Dendritic cell treated with granulocyte-macrophage colony-stimulating factor and Interleukin-4, amounts not matched to agents 40 ng/mL and 50 ng/mL, for 4 days (primary cell): ENCODE results near the gene RNF41.

Source experiments
- H3K27ac Mint-ChIP-seq: one replicate; pipeline ENCODE4 v1.8.0; 2022; ENCODE audit warnings: mild to moderate bottlenecking, mixed read lengths
- H3K27me3 Mint-ChIP-seq: one replicate; pipeline ENCODE4 v1.8.0; 2022; ENCODE audit warnings: mild to moderate bottlenecking, mixed read lengths
- H3K36me3 Mint-ChIP-seq: one replicate; pipeline ENCODE4 v1.8.0; 2022; ENCODE audit warnings: low read depth, mixed read lengths
- H3K4me1 Mint-ChIP-seq: one replicate; pipeline ENCODE4 v1.8.0; 2022; ENCODE audit warnings: low read depth, mixed read lengths
- H3K4me3 Mint-ChIP-seq: one replicate; pipeline ENCODE4 v1.8.0; 2022; ENCODE audit warnings: mild to moderate bottlenecking, moderate library complexity, mixed read lengths
- H3K9me3 Mint-ChIP-seq: one replicate; pipeline ENCODE4 v1.8.0; 2022; ENCODE audit warnings: mixed read lengths
- intact Hi-C: fragments of 100-400 bp; cut with micrococcal nuclease; formaldehyde crosslinking; loops from one replicate; pipeline ENCODE4 v1.15.0; 2022

RNF41 gene

DNA sequence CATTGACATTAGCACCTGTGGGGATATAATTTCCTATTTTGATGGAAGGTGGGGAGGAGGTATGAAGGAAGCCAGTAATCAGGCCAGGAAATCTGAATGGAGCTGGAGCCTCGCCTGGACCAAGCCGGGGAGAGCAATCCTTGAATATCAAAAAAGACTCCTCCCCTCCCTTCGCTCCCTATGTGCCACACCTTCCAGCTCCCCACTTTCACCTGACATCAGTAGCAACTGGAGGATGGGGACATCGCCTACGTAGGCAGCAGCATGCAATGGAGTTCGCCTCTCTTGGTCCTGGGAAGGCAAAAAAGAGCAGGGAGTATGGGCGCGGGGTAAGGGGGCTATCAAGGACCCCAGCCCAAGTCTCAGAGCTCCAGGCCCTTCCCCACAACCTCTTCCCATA, 35.3 kb upstream of the RNF41 start:
- Mint-ChIP-seq H3K27me3 (no peaks in the 10 kb centered on the region), H3K4me3 (peak overlapping the region; percentile 87), H3K27ac (no peak overlapping the region), H3K36me3 (peaks cover 55% of the 10 kb centered on the region), H3K9me3 (no peaks in the 10 kb centered on the region), H3K4me1 (peaks cover 18% of the 10 kb centered on the region)
- intact Hi-C loops, result loop anchor here (5.0 kb wide), 1 partner anchor 35 kb away; the partner anchor contains the start of genes NABP2 and RNF41

DNA sequence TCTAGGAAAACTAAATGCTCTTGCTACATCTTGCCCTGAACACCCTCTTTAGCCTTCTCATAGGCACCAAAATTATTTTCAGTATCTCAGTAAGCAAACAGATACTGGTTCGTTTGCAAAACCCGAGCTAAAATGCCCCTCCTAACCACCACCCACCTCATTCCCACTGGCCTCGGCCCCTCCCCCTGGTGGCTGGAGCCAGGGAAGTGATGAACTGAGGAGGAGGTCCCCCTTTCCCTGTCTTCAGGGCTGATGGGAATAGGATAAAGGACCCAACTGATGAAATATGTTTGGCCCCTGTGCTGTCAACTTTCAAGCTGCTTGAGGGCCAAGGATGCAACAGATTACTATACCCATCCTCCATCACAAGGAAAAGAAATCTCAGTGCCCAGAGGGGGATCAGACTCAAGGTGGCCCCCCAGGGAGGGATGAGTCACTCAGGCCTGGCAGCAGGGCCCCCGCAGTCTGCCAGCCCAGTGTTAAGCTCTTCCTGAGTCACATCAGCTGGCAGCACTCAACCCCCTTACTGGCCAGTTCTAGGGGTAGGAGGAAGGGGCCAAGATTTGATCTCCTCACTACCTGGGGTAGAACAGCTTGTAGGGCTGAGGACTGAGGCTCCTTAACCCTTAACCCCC, 34.7 kb upstream of the RNF41 start:
- intact Hi-C loops, result loop anchor here (5.0 kb wide), 1 partner anchor 34 kb away; the partner anchor contains the start of genes NABP2 and RNF41
- Mint-ChIP-seq H3K9me3 (no peaks in the 10 kb centered on the region), H3K4me1 (peaks cover 18% of the 10 kb centered on the region), H3K36me3 (peaks cover 61% of the 10 kb centered on the region), H3K4me3 (no peak overlapping the region), H3K27ac (no peak overlapping the region), H3K27me3 (no peaks in the 10 kb centered on the region)

- no peak overlapping the region for H3K4me3 Mint-ChIP-seq
- peaks cover 64% of the 10 kb centered on the region for H3K36me3 Mint-ChIP-seq
- intact Hi-C loops, result loop anchor here (5.0 kb wide), 1 partner anchor 33 kb away; the partner anchor contains the start of genes NABP2 and RNF41
- no peaks in the 10 kb centered on the region for H3K9me3 Mint-ChIP-seq
- no peaks in the 10 kb centered on the region for H3K27me3 Mint-ChIP-seq
- H3K4me1 Mint-ChIP-seq, result peaks cover 18% of the 10 kb centered on the region
- no peak overlapping the region for H3K27ac Mint-ChIP-seq
These were observed 33.9 kb upstream of the RNF41 start for GRCh38 chr12:56255671-56256070.

GRCh38 chr12:56253091-56253490, 31.4 kb upstream of the RNF41 start:
- Mint-ChIP-seq H3K27ac (no peak overlapping the region), H3K4me3 (no peak overlapping the region), H3K27me3 (no peaks in the 10 kb centered on the region), H3K9me3 (no peaks in the 10 kb centered on the region), H3K4me1 (peaks cover 9% of the 10 kb centered on the region), H3K36me3 (peaks cover 81% of the 10 kb centered on the region)
- intact Hi-C loops, result no loop called here

DNA sequence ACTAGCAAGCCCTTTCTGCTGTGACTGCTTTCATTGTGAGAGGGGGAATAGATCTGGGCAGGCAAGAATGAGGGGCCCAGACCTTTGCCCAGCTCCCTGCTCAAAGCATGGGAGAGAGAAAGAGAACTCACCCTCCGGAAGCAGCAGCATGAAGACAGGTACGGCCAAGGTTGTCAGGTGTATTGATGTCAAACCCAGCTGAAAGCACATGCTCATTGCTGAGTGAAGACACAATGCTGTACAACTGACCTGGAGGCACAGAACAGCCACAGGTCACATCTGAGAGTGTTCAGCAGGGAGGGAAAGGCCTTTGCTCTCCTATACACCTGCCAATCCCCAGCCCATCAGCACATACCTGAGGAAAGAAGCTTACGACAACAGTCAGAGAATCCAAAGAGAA, 30.9 kb upstream of the RNF41 start:
- Mint-ChIP-seq H3K4me3 (no peak overlapping the region), H3K27me3 (no peaks in the 10 kb centered on the region), H3K36me3 (peaks cover 86% of the 10 kb centered on the region), H3K9me3 (no peaks in the 10 kb centered on the region), H3K27ac (no peak overlapping the region), H3K4me1 (peaks cover 9% of the 10 kb centered on the region)
- intact Hi-C loops, result no loop called here

GRCh38 chr12:56248711-56249110, 27.0 kb upstream of the RNF41 start:
- peaks cover 93% of the 10 kb centered on the region for H3K36me3 Mint-ChIP-seq
- no peaks in the 10 kb centered on the region for H3K4me1 Mint-ChIP-seq
- no peak overlapping the region for H3K4me3 Mint-ChIP-seq
- H3K9me3 Mint-ChIP-seq, result no peaks in the 10 kb centered on the region
- no peaks in the 10 kb centered on the region for H3K27me3 Mint-ChIP-seq
- intact Hi-C loops, result no loop called here
- H3K27ac Mint-ChIP-seq, result no peak overlapping the region

GRCh38 chr12:56247923-56248322, 26.2 kb upstream of the RNF41 start:
- Mint-ChIP-seq H3K27me3 (no peaks in the 10 kb centered on the region), H3K27ac (no peak overlapping the region), H3K36me3 (peaks cover 93% of the 10 kb centered on the region), H3K4me1 (no peaks in the 10 kb centered on the region), H3K9me3 (no peaks in the 10 kb centered on the region), H3K4me3 (no peak overlapping the region)
- intact Hi-C loops, result no loop called here

- intact Hi-C loops, result no loop called here
- H3K9me3 Mint-ChIP-seq, result no peaks in the 10 kb centered on the region
- no peak overlapping the region for H3K27ac Mint-ChIP-seq
- no peaks in the 10 kb centered on the region for H3K4me1 Mint-ChIP-seq
- H3K4me3 Mint-ChIP-seq, result no peak overlapping the region
- peaks cover 100% of the 10 kb centered on the region for H3K36me3 Mint-ChIP-seq
- no peaks in the 10 kb centered on the region for H3K27me3 Mint-ChIP-seq
These were observed 22.8 kb upstream of the RNF41 start for GRCh38 chr12:56244494-56244893.

DNA sequence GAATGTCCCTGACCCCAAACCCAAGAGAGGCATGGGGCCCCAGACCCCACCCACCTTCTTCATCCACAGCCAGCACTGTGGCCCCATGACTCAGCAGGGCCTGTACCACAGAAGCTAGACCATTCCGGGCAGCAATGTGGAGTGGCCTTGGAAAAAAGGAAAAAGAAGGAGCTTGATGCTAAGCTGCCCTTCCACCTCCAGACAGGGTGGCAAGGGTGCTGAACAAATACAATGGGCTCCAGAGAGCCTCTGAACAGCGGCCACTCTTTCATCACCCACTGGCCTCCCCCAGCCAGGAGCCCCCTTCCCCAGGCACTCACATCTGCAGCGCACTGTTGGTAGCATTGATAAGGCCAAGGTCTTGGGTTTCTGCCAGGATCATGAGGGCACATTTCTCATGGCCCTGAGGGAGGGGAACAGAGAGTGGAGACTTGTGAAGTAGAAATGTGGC, 22.0 kb upstream of the RNF41 start:
- Mint-ChIP-seq H3K27ac (no peak overlapping the region), H3K4me1 (no peaks in the 10 kb centered on the region), H3K4me3 (no peak overlapping the region), H3K9me3 (no peaks in the 10 kb centered on the region), H3K36me3 (peaks cover 100% of the 10 kb centered on the region), H3K27me3 (no peaks in the 10 kb centered on the region)
- intact Hi-C loops, result no loop called here

DNA sequence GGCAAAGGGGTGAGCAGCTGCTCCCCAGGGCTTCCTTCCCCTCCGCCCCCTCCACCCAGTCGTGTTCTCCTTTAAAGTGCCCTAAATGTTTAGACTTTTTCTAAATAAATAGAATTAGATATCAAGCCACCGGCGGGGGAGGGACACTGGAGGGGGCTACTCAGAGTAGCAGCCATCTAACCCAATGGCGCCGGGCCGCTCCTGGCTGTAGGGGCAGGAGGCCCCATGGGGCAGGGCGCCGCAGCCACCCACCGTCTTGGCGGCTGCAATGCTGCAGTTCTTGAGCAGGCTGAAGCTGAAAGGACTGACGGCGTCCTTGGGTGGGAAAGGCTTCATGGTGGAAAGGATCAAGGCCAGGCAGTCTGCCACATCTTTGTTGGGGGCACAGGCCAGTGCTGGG, 21.3 kb upstream of the RNF41 start:
- peaks cover 100% of the 10 kb centered on the region for H3K36me3 Mint-ChIP-seq
- intact Hi-C loops, result no loop called here
- no peak overlapping the region for H3K4me3 Mint-ChIP-seq
- no peaks in the 10 kb centered on the region for H3K4me1 Mint-ChIP-seq
- H3K27me3 Mint-ChIP-seq, result no peaks in the 10 kb centered on the region
- H3K27ac Mint-ChIP-seq, result no peak overlapping the region
- no peaks in the 10 kb centered on the region for H3K9me3 Mint-ChIP-seq

DNA sequence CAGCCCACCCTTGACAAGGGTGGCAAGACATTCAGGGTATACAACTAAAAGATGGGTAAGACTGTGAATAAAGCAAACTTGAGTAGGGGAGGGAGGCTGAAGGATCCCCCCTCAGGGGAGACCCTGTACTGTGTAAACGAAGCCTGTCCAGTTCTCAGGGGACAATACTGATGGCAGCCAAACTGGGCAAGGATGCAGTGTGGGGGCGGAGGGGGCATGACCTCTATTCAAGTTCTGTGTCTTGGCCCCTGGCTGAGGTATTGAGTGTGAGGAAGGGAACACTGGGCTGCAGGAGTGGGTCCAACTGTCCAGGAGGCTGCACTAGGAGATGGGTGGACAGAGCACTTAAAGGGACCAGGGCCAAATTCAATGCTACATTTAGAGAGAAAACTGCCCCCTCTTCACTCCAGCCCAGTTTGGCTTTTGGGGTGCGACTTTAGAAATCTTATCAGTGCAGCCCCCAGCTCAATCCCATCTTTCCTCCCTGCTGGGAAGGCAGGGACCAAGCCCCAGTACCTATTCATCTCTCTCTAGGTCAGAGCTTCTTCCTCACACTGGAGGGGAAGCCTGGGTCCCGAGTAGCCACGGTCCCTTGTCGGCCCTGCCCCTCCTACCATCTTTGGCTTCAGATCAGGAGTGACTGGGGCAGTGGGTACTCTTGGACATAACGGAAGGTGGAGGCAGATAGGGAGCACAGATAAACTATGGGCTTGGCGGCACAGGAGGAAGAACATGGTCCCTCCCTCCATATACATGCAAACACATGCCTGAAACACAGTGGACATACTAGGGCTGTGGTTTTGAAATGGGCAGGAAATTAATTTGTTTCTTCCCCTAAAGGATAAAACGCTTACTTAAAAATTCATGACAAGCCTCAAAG, 19.9 kb upstream of the RNF41 start:
- H3K9me3 Mint-ChIP-seq, result no peaks in the 10 kb centered on the region
- intact Hi-C loops, result no loop called here
- no peaks in the 10 kb centered on the region for H3K27me3 Mint-ChIP-seq
- no peaks in the 10 kb centered on the region for H3K4me1 Mint-ChIP-seq
- H3K27ac Mint-ChIP-seq, result no peak overlapping the region
- no peak overlapping the region for H3K4me3 Mint-ChIP-seq
- H3K36me3 Mint-ChIP-seq, result peaks cover 100% of the 10 kb centered on the region

DNA sequence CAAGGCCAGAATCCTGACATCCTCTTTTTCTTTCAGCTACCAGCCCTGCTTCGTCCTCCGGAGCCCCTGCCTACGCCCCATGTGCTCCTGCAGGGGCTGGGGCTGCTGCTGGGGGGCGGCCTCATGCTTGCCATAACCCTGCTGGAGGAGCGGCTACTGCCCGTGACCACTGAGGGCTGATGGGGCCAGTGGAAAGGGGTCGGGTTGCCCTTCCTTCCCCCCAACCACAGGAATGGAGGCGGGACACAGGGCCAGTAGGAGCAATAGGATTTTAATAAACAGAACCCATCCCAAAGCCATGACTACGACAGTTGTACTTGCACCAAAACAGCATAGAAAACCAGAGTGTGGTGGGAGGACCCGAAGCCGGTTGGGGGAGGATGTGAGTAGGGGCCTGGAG, 15.8 kb upstream of the RNF41 start:
- Mint-ChIP-seq H3K27me3 (peaks cover 3% of the 10 kb centered on the region), H3K4me1 (no peaks in the 10 kb centered on the region), H3K36me3 (peaks cover 68% of the 10 kb centered on the region), H3K4me3 (no peak overlapping the region), H3K27ac (no peak overlapping the region), H3K9me3 (no peaks in the 10 kb centered on the region)
- intact Hi-C loops, result no loop called here

- H3K4me1 Mint-ChIP-seq, result no peaks in the 10 kb centered on the region
- peaks cover 3% of the 10 kb centered on the region for H3K27me3 Mint-ChIP-seq
- no peak overlapping the region for H3K27ac Mint-ChIP-seq
- intact Hi-C loops, result no loop called here
- no peaks in the 10 kb centered on the region for H3K9me3 Mint-ChIP-seq
- no peak overlapping the region for H3K4me3 Mint-ChIP-seq
- peaks cover 63% of the 10 kb centered on the region for H3K36me3 Mint-ChIP-seq
These were observed 15.3 kb upstream of the RNF41 start for GRCh38 chr12:56236985-56237384.

DNA sequence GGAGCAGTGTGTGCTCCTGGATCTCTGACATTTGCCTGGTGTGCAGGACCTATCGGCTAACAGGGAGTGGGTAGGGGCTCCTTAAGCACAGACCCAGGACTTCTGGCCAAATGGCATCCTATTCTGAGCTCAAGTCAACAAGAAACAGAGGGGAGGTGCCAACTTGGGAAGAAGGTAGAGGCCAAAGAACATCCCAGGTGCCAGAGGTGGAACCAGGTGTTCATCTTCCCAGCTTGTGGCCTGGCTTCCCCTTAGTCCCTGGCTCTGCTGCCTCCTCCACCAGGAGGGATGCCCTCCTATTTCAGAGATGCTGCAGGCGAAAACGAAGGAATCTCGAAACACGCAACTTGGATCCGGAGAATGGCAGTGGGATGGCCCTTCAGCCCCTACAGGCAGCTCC, 14.4 kb upstream of the RNF41 start:
- no peak overlapping the region for H3K4me3 Mint-ChIP-seq
- intact Hi-C loops, result no loop called here
- no peaks in the 10 kb centered on the region for H3K4me1 Mint-ChIP-seq
- H3K36me3 Mint-ChIP-seq, result peaks cover 54% of the 10 kb centered on the region
- H3K27me3 Mint-ChIP-seq, result peaks cover 3% of the 10 kb centered on the region
- H3K27ac Mint-ChIP-seq, result no peak overlapping the region
- H3K9me3 Mint-ChIP-seq, result no peaks in the 10 kb centered on the region
